Measurements from ENCODE around the gene IFT80.

DNA sequence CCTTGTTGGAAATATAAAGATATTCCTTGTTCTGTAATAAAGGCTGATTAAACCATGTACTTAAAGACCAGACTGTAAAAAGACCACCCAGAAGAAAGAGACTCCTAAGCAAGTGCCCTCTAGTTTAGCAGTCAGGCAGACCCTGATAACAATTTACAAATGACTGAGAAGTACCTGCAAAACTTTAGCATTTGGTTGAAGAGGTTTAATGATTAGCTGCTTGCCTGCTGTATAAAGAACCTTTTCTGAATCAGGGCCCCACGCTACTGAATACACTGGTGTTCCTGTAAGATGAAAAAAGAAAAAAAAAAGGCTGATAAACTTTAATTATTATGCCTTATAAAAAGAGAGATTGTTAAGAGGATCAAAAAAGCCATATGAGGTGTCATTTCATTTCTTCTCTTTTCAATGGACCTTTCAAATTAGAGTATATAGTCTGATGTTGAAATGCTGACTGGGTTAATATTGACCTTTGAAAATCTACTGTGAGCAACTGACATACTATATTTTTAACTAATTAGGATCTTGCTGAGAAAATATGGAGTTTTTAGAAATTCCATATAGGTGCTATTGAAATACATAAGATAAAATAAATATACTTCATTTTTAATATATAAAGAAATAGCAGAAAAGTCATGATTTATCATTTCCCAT, 33.0 kb downstream of the IFT80 start:
- TF ChIP-seq, protein P1, sequence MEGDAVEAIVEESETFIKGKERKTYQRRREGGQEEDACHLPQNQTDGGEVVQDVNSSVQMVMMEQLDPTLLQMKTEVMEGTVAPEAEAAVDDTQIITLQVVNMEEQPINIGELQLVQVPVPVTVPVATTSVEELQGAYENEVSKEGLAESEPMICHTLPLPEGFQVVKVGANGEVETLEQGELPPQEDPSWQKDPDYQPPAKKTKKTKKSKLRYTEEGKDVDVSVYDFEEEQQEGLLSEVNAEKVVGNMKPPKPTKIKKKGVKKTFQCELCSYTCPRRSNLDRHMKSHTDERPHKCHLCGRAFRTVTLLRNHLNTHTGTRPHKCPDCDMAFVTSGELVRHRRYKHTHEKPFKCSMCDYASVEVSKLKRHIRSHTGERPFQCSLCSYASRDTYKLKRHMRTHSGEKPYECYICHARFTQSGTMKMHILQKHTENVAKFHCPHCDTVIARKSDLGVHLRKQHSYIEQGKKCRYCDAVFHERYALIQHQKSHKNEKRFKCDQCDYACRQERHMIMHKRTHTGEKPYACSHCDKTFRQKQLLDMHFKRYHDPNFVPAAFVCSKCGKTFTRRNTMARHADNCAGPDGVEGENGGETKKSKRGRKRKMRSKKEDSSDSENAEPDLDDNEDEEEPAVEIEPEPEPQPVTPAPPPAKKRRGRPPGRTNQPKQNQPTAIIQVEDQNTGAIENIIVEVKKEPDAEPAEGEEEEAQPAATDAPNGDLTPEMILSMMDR (IDR thresholded peaks at IDR 0.05): no peak
- TF ChIP-seq POLR2A (IDR thresholded peaks at IDR 0.05): no peak
